Stimulated activated CD8-positive, alpha-beta memory T cell treated with anti-CD3 and anti-CD28 coated beads, Interleukin-4, amount 100 ng/mL, for 4 hours (primary cell): ENCODE results near the gene RNF135.
"Not testable (repeated sequence)": the region's sequence is repeated elsewhere in the genome, so short reads cannot be mapped to it uniquely, and the experiment has no call there.

Experiments
- DNase-seq, 2 donors: peaks; one replicate each; pipeline ENCODE4 v3.0.0-alpha.2; 2020; ENCODE audit warnings: low read depth in 2 of 2, low spot score in 1 of 2

RNF135 gene

GRCh38 chr17:30954046-30954830 lies 16.6 kb upstream of the RNF135 start:
- no peak for DNase-seq

GRCh38 chr17:30956764-30957374 lies 14.0 kb upstream of the RNF135 start:
- no peak for DNase-seq

- DNase-seq = no peak
Measured at GRCh38 chr17:30957741-30958140, 13.1 kb upstream of the RNF135 start.

GRCh38 chr17:30958187-30958586 lies 12.7 kb upstream of the RNF135 start:
- DNase-seq = no peak

- DNase-seq = no peak
Measured at GRCh38 chr17:30961209-30962188, 9.3 kb upstream of the RNF135 start.

GRCh38 chr17:30964312-30964711 lies 6.5 kb upstream of the RNF135 start:
- not testable (repeated sequence) for DNase-seq

- no peak for DNase-seq
Measured at GRCh38 chr17:30964876-30965275, 6.0 kb upstream of the RNF135 start.

GRCh38 chr17:30965686-30966085 lies 5.2 kb upstream of the RNF135 start:
- DNase-seq = no peak

- DNase-seq = not testable (repeated sequence)
Measured at GRCh38 chr17:30967911-30968310, 2.9 kb upstream of the RNF135 start.

- DNase-seq = no peak
Measured at GRCh38 chr17:30969989-30970830, 629 bp upstream of the RNF135 start.

- DNase-seq = no peak
Measured at GRCh38 chr17:30975042-30975820, 4.4 kb downstream of the RNF135 start.

GRCh38 chr17:30979919-30980318 lies 9.1 kb downstream of the RNF135 start:
- not testable (repeated sequence) for DNase-seq

GRCh38 chr17:30981531-30982519 lies 11.0 kb downstream of the RNF135 start:
- no peak for DNase-seq

GRCh38 chr17:30982855-30983254 lies 12.0 kb downstream of the RNF135 start:
- DNase-seq = no peak

- no peak for DNase-seq
Measured at GRCh38 chr17:30990458-30990857, 19.6 kb downstream of the RNF135 start.

GRCh38 chr17:30992551-30992950 lies 21.7 kb downstream of the RNF135 start:
- DNase-seq = no peak

- DNase-seq = no peak
Measured at GRCh38 chr17:30995347-30995746, 24.5 kb downstream of the RNF135 start.

GRCh38 chr17:30996486-30996885 lies 25.6 kb downstream of the RNF135 start:
- DNase-seq = no peak

GRCh38 chr17:30997270-30997669 lies 26.4 kb downstream of the RNF135 start:
- no peak for DNase-seq
